HepG2 (cell line): ENCODE results near the gene MTREX. TPM values are rescaled to one million over a fixed set of nuclear protein-coding genes. Genes with fewer than 3 reads are reported as not detected.

Experiments
- ARID5B ChIP-seq: IDR thresholded peaks from 2 replicates; pipeline ENCODE4 v1.4.0; 2020; ENCODE audit warnings: mild to moderate bottlenecking, missing genetic modification reagents
- DNMT3B ChIP-seq: conservative IDR thresholded peaks from 2 replicates; pipeline ENCODE4 v1.6.1; 2016; ENCODE audit warnings: missing biosample characterization, control low read depth
- LBX2 ChIP-seq: sonication (generic); formaldehyde crosslinking; IDR thresholded peaks from 2 replicates; pipeline ENCODE4 v1.5.0; 2020; ENCODE audit warnings: missing genetic modification reagents, mild to moderate bottlenecking, borderline replicate concordance
- LCORL ChIP-seq, 2 experiments: fragments of 450-650 bp in 1 of 2; sonication (generic) in 1 of 2; formaldehyde crosslinking in 1 of 2; IDR thresholded peaks; 2 replicates each; pipeline versions ENCODE4 v1.5.0 to v1.6.1; 2017 to 2020; ENCODE audit warnings: antibody characterized with exemption in 1 of 2, missing genetic modification reagents in 1 of 2
- MLLT10 ChIP-seq: sonication (generic); formaldehyde crosslinking; IDR thresholded peaks from 2 replicates; pipeline ENCODE4 v1.4.0; 2020; ENCODE audit warnings: missing genetic modification reagents
- MXD1 ChIP-seq: sonication (generic); formaldehyde crosslinking; IDR thresholded peaks from 2 replicates; pipeline ENCODE4 v1.4.0; 2020; ENCODE audit warnings: mild to moderate bottlenecking, missing genetic modification reagents
- PRDM10 ChIP-seq: sonication (generic); formaldehyde crosslinking; IDR thresholded peaks from 2 replicates; pipeline ENCODE4 v1.4.0; 2020; ENCODE audit warnings: low read depth, missing genetic modification reagents
- RFXAP ChIP-seq: sonication (generic); formaldehyde crosslinking; IDR thresholded peaks from 2 replicates; pipeline ENCODE4 v1.4.0; 2020; ENCODE audit warnings: missing genetic modification reagents, borderline replicate concordance
- ZBTB1 ChIP-seq: sonication (generic); formaldehyde crosslinking; IDR thresholded peaks from 2 replicates; pipeline ENCODE4 v1.4.0; 2020; ENCODE audit warnings: missing genetic modification reagents, borderline replicate concordance
- ZNF10 ChIP-seq: sonication (generic); formaldehyde crosslinking; IDR thresholded peaks from 2 replicates; pipeline ENCODE4 v1.4.0; 2020; ENCODE audit warnings: mild to moderate bottlenecking, low read depth, missing genetic modification reagents, borderline replicate concordance
- ZNF280B ChIP-seq: sonication (generic); formaldehyde crosslinking; IDR thresholded peaks from 2 replicates; pipeline ENCODE4 v1.5.0; 2020; ENCODE audit warnings: missing genetic modification reagents, mild to moderate bottlenecking, borderline replicate concordance
- ZNF343 ChIP-seq: sonication (generic); formaldehyde crosslinking; IDR thresholded peaks from 2 replicates; pipeline ENCODE4 v1.4.0; 2020; ENCODE audit warnings: mild to moderate bottlenecking, missing genetic modification reagents
- ZNF451 ChIP-seq: sonication (generic); formaldehyde crosslinking; IDR thresholded peaks from 2 replicates; pipeline ENCODE4 v1.5.0; 2020; ENCODE audit warnings: mild to moderate bottlenecking, missing genetic modification reagents
- ZNF770 ChIP-seq: sonication (generic); formaldehyde crosslinking; IDR thresholded peaks from 2 replicates; pipeline ENCODE4 v1.5.0; 2020; ENCODE audit warnings: mild to moderate bottlenecking, missing genetic modification reagents
- ZNF792 ChIP-seq: IDR thresholded peaks from 2 replicates; pipeline ENCODE4 v1.6.1; 2016
- ZSCAN21 ChIP-seq: sonication (generic); formaldehyde crosslinking; IDR thresholded peaks from 2 replicates; pipeline ENCODE4 v1.8.0; 2022; ENCODE audit warnings: mild to moderate bottlenecking, missing genetic modification reagents, moderate library complexity, borderline replicate concordance
- polyA plus RNA-seq, 8 experiments: library from polyadenylated mRNA; depleted of rRNA in 3 of 8; stranded (reverse) in 7 of 8; unstranded in 1 of 8; fragments of >200 nt; fragmentation: Illumina TruSeq in 4 of 8; extraction: Trizol in 4 of 8; gene quantifications; 2 replicates each; pipeline versions ENCODE4 v1.2.1 to v1.2.3, GENCODE V29; 2011 to 2016; ENCODE audit warnings: low read depth in 4 of 8, missing spikeins in 1 of 8, mixed read lengths in 1 of 8; ENCODE audit not compliant: insufficient read depth in 1 of 8
- total RNA-seq, 5 experiments: library from RNA; depleted of rRNA; stranded (reverse); fragments of >200 nt; fragmentation: Illumina TruSeq; extraction: Trizol; gene quantifications; 2 replicates each; pipeline ENCODE4 v1.2.3, GENCODE V29; 2016; ENCODE audit warnings: low read depth in 1 of 5

Gene MTREX
- total and polyA plus RNA-seq, 2 of the 13 experiments (the other 11 are each of a cell fraction or from before 2014, with no cell fraction given) = 16.4 to 91.5 TPM

GRCh38 chr5:55429613-55430253 is 121.9 kb downstream of the MTREX start (continued):
- TF ChIP-seq ZSCAN21 (peak; percentile 68; the same call in 1 of the 2 replicates), DNMT3B (CRISPR knock-in tag) (no peak), ARID5B (peak; percentile 48; the same call in 1 of the 2 replicates), ZNF792 (CRISPR knock-in tag) (peak; percentile 51; the same call in 1 of the 2 replicates), MLLT10 (no peak), MXD1 (CRISPR knock-in tag) (0 out of 2 replicates have a peak, but pooled peaks have one; percentile 22), ZBTB1 (no peak), ZNF343 (CRISPR knock-in tag) (peak; percentile 36; the same call in 1 of the 2 replicates), PRDM10 (CRISPR knock-in tag) (no peak), RFXAP (CRISPR knock-in tag) (no peak), ZNF451 (CRISPR knock-in tag) (no peak), ZNF10 (no peak), ZNF280B (CRISPR knock-in tag) (no peak), LCORL (IDR thresholded peaks at IDR 0.05) (peak; percentile 82), LCORL (CRISPR knock-in tag; IDR thresholded peaks at IDR 0.05) (0 out of 2 replicates have a peak, but pooled peaks have one; percentile 49), ZNF770 (CRISPR knock-in tag) (no peak), LBX2 (CRISPR knock-in tag) (no peak)
